ENCODE data around the gene DEPDC5. TPM values are rescaled to one million over a fixed set of nuclear protein-coding genes. Genes with fewer than 3 reads are reported as not detected.

DEPDC5 gene
- total and polyA plus RNA-seq, 9 of the 15 experiments (the other 6 are each of a cell fraction or from before 2014, with no cell fraction given), result 2.3 to 12.3 (median 10.7) TPM

GRCh38 chr22:31820655-31821054 is 66.8 kb downstream of the DEPDC5 start:
- 44% methylated on average over 2 of the region's 3 CpGs for WGBS (ENCODE audit: insufficient coverage, low coverage, missing lambda C conversion rate)
- H3K4me2 ChIP-seq (ENCODE audit: insufficient read depth, low read length), result no peak overlapping the region
- TF ChIP-seq BRF1 (IDR thresholded peaks at IDR 0.05; ENCODE audit: borderline replicate concordance, extremely low read depth, insufficient read length), result no peak
- no peak overlapping the region for H3K27ac ChIP-seq (ENCODE audit: extremely low read depth, low read depth, low read length)
- no peak overlapping the region for H3K9ac ChIP-seq (ENCODE audit: insufficient read depth in 1 of 2, low read depth in 2 of 2, low read length in 2 of 2)
- no peaks in the 10 kb centered on the region for H3K9me3 ChIP-seq (replicated peaks; ENCODE audit: control insufficient read depth, insufficient read depth, low read depth, low read length)
- peaks cover 60% of the 10 kb centered on the region; the same call in 2 of the 3 replicates for H3K36me3 ChIP-seq (ENCODE audit: control insufficient read depth, insufficient read depth, low read length)
- in situ Hi-C loops (cut with MboI) (no loop called here), intact Hi-C loops (cut with micrococcal nuclease) (no loop called here)
- FAIRE-seq (no peak), ATAC-seq (no peak), DNase-seq (ENCODE audit: extremely low read depth in 1 of 4, low spot score in 3 of 4) (no peak)
- H2AFZ ChIP-seq (ENCODE audit: low read depth, low read length), result no peak overlapping the region
- ChIA-PET POLR2A (interaction anchor here (0.7 kb wide), 1 partner anchor 61 kb away, joined by 3 read pairs; no protein-coding TSS in a partner anchor), CTCF (ENCODE audit: low intra/inter-chr PET ratio) (no interaction called here)
- H3K27me3 ChIP-seq (ENCODE audit: control insufficient read depth in 2 of 2, insufficient read depth in 2 of 2, low read length in 2 of 2), result no peaks in the 10 kb centered on the region
- H3K79me2 ChIP-seq (ENCODE audit: control insufficient read depth, insufficient read depth, low read length), result no peaks in the 10 kb centered on the region
- no TSS peak for BruUV-seq (replicated peaks)
- no peaks in the 10 kb centered on the region for H4K20me1 ChIP-seq (replicated peaks; ENCODE audit: control insufficient read depth, insufficient read depth, low read length)
- H3K9me1 ChIP-seq (ENCODE audit: control insufficient read depth, insufficient read depth, low read length), result no peaks in the 10 kb centered on the region
- no peak overlapping the region for H3K4me3 ChIP-seq
- no peaks in the 10 kb centered on the region; a peak in 1 of 5 replicates for H3K4me1 ChIP-seq (replicated peaks in 1 of 2; ENCODE audit: control insufficient read depth in 2 of 2, insufficient read depth in 2 of 2, low read length in 2 of 2)

GRCh38 chr22:31821572-31821971 is 67.8 kb downstream of the DEPDC5 start:
- Histone ChIP-seq H3K4me3 (no peak overlapping the region), H3K4me1 (replicated peaks in 1 of 2; ENCODE audit: control insufficient read depth in 2 of 2, insufficient read depth in 2 of 2, low read length in 2 of 2) (no peaks in the 10 kb centered on the region; a peak in 1 of 5 replicates), H3K79me2 (ENCODE audit: control insufficient read depth, insufficient read depth, low read length) (no peaks in the 10 kb centered on the region), H3K9ac (ENCODE audit: insufficient read depth in 1 of 2, low read depth in 2 of 2, low read length in 2 of 2) (no peak overlapping the region), H3K27me3 (ENCODE audit: control insufficient read depth in 2 of 2, insufficient read depth in 2 of 2, low read length in 2 of 2) (no peaks in the 10 kb centered on the region), H3K27ac (ENCODE audit: extremely low read depth, low read depth, low read length) (no peak overlapping the region), H4K20me1 (replicated peaks; ENCODE audit: control insufficient read depth, insufficient read depth, low read length) (no peaks in the 10 kb centered on the region), H3K9me3 (replicated peaks; ENCODE audit: control insufficient read depth, insufficient read depth, low read depth, low read length) (no peaks in the 10 kb centered on the region), H2AFZ (ENCODE audit: low read depth, low read length) (no peak overlapping the region), H3K9me1 (ENCODE audit: control insufficient read depth, insufficient read depth, low read length) (no peaks in the 10 kb centered on the region), H3K4me2 (ENCODE audit: insufficient read depth, low read length) (no peak overlapping the region), H3K36me3 (ENCODE audit: control insufficient read depth, insufficient read depth, low read length) (peaks cover 59% of the 10 kb centered on the region; the same call in 2 of the 3 replicates)
- in situ Hi-C loops (cut with MboI), result no loop called here
- intact Hi-C loops (cut with micrococcal nuclease), result no loop called here
- CTCF ChIA-PET (ENCODE audit: low intra/inter-chr PET ratio), result no interaction called here
- WGBS (ENCODE audit: insufficient coverage, low coverage, missing lambda C conversion rate), result 17% methylated on average over 1 of the region's 1 CpG
- no TSS peak for BruUV-seq (replicated peaks)
- FAIRE-seq (no peak), DNase-seq (ENCODE audit: extremely low read depth in 1 of 4, low spot score in 3 of 4) (no peak), ATAC-seq (no peak)
- TF ChIP-seq CBX2 (IDR thresholded peaks at IDR 0.05; ENCODE audit: insufficient read depth, low read length, poor library complexity, severe bottlenecking), result no peak
- TF ChIP-seq HMG20B (CRISPR knock-in tag; IDR thresholded peaks at IDR 0.05), result no peak
- TF ChIP-seq FOXK2 (conservative IDR thresholded peaks at IDR 0.05 in 1 of 2, IDR thresholded peaks at IDR 0.05 in 1 of 2; ENCODE audit: low read depth in 2 of 2), result no peak
- TF ChIP-seq RBM25 (IDR thresholded peaks at IDR 0.05; ENCODE audit: low read depth, low read length, severe bottlenecking), result no peak
- TF ChIP-seq MECOM (CRISPR knock-in tag; IDR thresholded peaks at IDR 0.05), result no peak
- no peak for TF ChIP-seq STAT5A (IDR thresholded peaks at IDR 0.05; ENCODE audit: borderline replicate concordance, low read length)
- TF ChIP-seq ZNF551 (CRISPR knock-in tag; IDR thresholded peaks at IDR 0.05), result no peak
- no peak for TF ChIP-seq SP2 (IDR thresholded peaks at IDR 0.05; ENCODE audit: extremely low read depth, low read depth, low read length, poor library complexity, severe bottlenecking)
- TF ChIP-seq RBM14 (IDR thresholded peaks at IDR 0.05; ENCODE audit: borderline replicate concordance, insufficient read depth, low read depth, low read length), result no peak
- TF ChIP-seq, protein P1, sequence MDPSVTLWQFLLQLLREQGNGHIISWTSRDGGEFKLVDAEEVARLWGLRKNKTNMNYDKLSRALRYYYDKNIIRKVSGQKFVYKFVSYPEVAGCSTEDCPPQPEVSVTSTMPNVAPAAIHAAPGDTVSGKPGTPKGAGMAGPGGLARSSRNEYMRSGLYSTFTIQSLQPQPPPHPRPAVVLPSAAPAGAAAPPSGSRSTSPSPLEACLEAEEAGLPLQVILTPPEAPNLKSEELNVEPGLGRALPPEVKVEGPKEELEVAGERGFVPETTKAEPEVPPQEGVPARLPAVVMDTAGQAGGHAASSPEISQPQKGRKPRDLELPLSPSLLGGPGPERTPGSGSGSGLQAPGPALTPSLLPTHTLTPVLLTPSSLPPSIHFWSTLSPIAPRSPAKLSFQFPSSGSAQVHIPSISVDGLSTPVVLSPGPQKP (CRISPR knock-in tag; IDR thresholded peaks at IDR 0.05), result no peak
- TF ChIP-seq ZFP36 (IDR thresholded peaks at IDR 0.05; ENCODE audit: low read depth, low read length, partially characterized antibody), result no peak
- POLR2A ChIA-PET, result no interaction called here

All from K562 (cell line).